ENCODE data around the gene LITAF. TPM values are rescaled to one million over a fixed set of nuclear protein-coding genes. Genes with fewer than 3 reads are reported as not detected.

The LITAF gene
- total and polyA plus RNA-seq, 2 of the 4 experiments (the other 2 are of a cell fraction) = 113 to 206 TPM

DNA sequence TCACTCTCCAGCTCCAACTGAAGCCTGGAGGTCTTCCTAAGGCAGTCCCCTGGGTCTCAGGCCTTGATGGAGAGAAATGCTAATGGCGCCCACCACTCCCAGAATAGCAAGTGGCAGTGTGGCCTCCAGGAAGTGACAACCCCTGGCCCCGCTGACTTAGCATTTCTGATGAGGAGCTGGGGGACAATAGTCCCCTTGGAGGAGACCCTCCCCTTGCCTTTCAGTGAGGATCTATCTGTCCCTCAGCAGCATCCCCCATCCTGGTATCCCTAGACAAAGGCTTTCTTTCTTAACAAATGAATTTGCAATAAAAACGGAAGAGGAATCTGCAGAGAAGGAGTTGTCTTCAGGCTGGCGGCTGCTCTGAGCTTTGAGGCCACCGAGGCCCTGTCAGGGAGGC lies 68.8 kb downstream of the LITAF start:
- no peak overlapping the region for H2BK5ac ChIP-seq (ENCODE audit: low read depth, low read length, poor library complexity, severe bottlenecking)
- no peaks in the 10 kb centered on the region for H3K9me1 ChIP-seq (ENCODE audit: insufficient read depth, low read length)
- no peak overlapping the region for H4K8ac ChIP-seq (ENCODE audit: low read depth in 2 of 2, low read length in 2 of 2)
- no peak overlapping the region for H3K23ac ChIP-seq (ENCODE audit: low read depth, low read length)
- in situ Hi-C loops (cut with MboI; ENCODE audit: low sequenced_read_pairs) = no loop called here
- H3K36me3 ChIP-seq (ENCODE audit: control insufficient read depth, insufficient read depth, low read length) = no peaks in the 10 kb centered on the region
- TF ChIP-seq CHD1 (IDR thresholded peaks at IDR 0.05; ENCODE audit: low read depth, low read length) (no peak), RAD21 (IDR thresholded peaks at IDR 0.05; ENCODE audit: low read length) (no peak), MAFK (IDR thresholded peaks at IDR 0.05; ENCODE audit: low read depth, low read length) (0 out of 2 replicates have a peak, but pooled peaks have one; percentile 3), NFE2L2 (IDR thresholded peaks at IDR 0.05; ENCODE audit: low read depth, low read length) (no peak), BHLHE40 (IDR thresholded peaks at IDR 0.05; ENCODE audit: low read depth, low read length) (no peak), CEBPB (IDR thresholded peaks at IDR 0.05; ENCODE audit: low read depth, low read length) (no peak), MXI1 (IDR thresholded peaks at IDR 0.05; ENCODE audit: borderline replicate concordance, low read depth, low read length) (no peak), POLR2A (IDR thresholded peaks at IDR 0.05; ENCODE audit: low read depth, low read length) (no peak)
- no peak overlapping the region for H4K91ac ChIP-seq (ENCODE audit: insufficient read depth, low read depth, low read length)
- H3K9ac ChIP-seq (ENCODE audit: low read depth, low read length) = no peak overlapping the region
- H3K27ac ChIP-seq (ENCODE audit: insufficient read depth, low read length) = no peak overlapping the region
- H3K79me1 ChIP-seq (ENCODE audit: low read depth in 1 of 2, low read length in 2 of 2) = no peaks in the 10 kb centered on the region
- H3K4ac ChIP-seq (ENCODE audit: low read depth, low read length) = no peak overlapping the region
- intact Hi-C loops (cut with micrococcal nuclease) = no loop called here
- peak overlapping the region; percentile 58 for H2AFZ ChIP-seq (replicated peaks; ENCODE audit: low read length, poor library complexity)
- ChIA-PET CTCF (no interaction called here), POLR2A (ENCODE audit: unreplicated experiment) (no interaction called here)
- H3K56ac ChIP-seq (ENCODE audit: extremely low read depth, insufficient read depth, low read length) = no peak overlapping the region
- BruUV-seq (replicated peaks) = no TSS peak
- peaks cover 25% of the 10 kb centered on the region for H3K27me3 ChIP-seq (ENCODE audit: control insufficient read depth, insufficient read depth, low read length)
- no peak overlapping the region for H2BK120ac ChIP-seq (ENCODE audit: low read depth, low read length)
- no peak overlapping the region for H3K4me2 ChIP-seq (ENCODE audit: low read depth, low read length)
- no peak overlapping the region for H3K14ac ChIP-seq (replicated peaks; ENCODE audit: low read depth, low read length)
- no peak overlapping the region for H2AK5ac ChIP-seq (ENCODE audit: low read depth, low read length)
- ATAC-seq (ENCODE audit: low read depth) (no peak), DNase-seq (no peak)
- no peak overlapping the region for H3K4me3 ChIP-seq (ENCODE audit: insufficient read depth, low read depth, low read length)
- no peaks in the 10 kb centered on the region for H4K20me1 ChIP-seq (ENCODE audit: insufficient read depth, low read length)
- H4K5ac ChIP-seq (ENCODE audit: low read depth, low read length) = no peak overlapping the region
- no peak overlapping the region for H3K18ac ChIP-seq (ENCODE audit: low read depth, low read length)
- H3K9me3 ChIP-seq (ENCODE audit: control insufficient read depth, insufficient read depth, low read length) = peaks cover 6% of the 10 kb centered on the region
- H2BK20ac ChIP-seq (ENCODE audit: low read depth, low read length) = no peak overlapping the region
- no peak overlapping the region for H2AK9ac ChIP-seq (replicated peaks; ENCODE audit: low read depth, low read length, poor library complexity)
- 66% methylated on average over 3 of the region's 5 CpGs; no CpG with 5 or more reads in 1 of the 2 experiments for WGBS, 2 experiments (ENCODE audit: extremely low coverage in 2 of 2, insufficient read length in 1 of 2)
- dilution Hi-C loops (cut with HindIII; ENCODE audit: low sequenced_read_pairs, unreplicated experiment) = no loop called here
- H2BK15ac ChIP-seq (ENCODE audit: low read depth, low read length) = no peak overlapping the region
- H3K4me1 ChIP-seq (ENCODE audit: control insufficient read depth, insufficient read depth, low read length) = no peaks in the 10 kb centered on the region
